ENCODE results near the gene LMCD1. TPM values are rescaled to one million over a fixed set of nuclear protein-coding genes. Genes with fewer than 3 reads are reported as not detected.

Gene LMCD1
- 35.0 TPM for total RNA-seq

- H3K9me3 ChIP-seq (ENCODE audit: control insufficient read depth in 3 of 3, low read length in 3 of 3) = no peaks in the 10 kb centered on the region
- H3K4me3 ChIP-seq (ENCODE audit: low read length in 3 of 3) = peak within 1 kb of the TSS; percentile 78 to 90 (median 81)
- peaks cover 5 to 21% (median 6%) of the 10 kb centered on the region in 3 donors for H3K36me3 ChIP-seq (ENCODE audit: control insufficient read depth in 3 of 3, insufficient read depth in 3 of 3, low read length in 3 of 3)
- peaks cover 28 to 62% (median 45%) of the 10 kb centered on the region in 3 donors for H3K4me1 ChIP-seq (ENCODE audit: control insufficient read depth in 3 of 3, insufficient read depth in 3 of 3, low read length in 3 of 3)
- no peaks in the 10 kb centered on the region for H3K27me3 ChIP-seq (ENCODE audit: control insufficient read depth in 3 of 3, insufficient read depth in 3 of 3, low read length in 3 of 3)
- H3K9ac ChIP-seq (ENCODE audit: low read depth in 1 of 3, low read length in 3 of 3) = peak within 1 kb of the TSS; percentile 78 to 87 (median 85)
- peak within 1 kb of the TSS; percentile 95 for H3K27ac ChIP-seq (ENCODE audit: low read depth, low read length)
These were observed at the start of gene LMCD1 for GRCh38 chr3:8501371-8502131. Gene LMCD1 (plus strand): TSS chr3:8501823. CDS start chr3:8501939, 116 bp downstream.

GRCh38 chr3:8452112-8452511 is 49.5 kb upstream of the LMCD1 start:
- no peaks in the 10 kb centered on the region for H3K27me3 ChIP-seq (ENCODE audit: control insufficient read depth in 3 of 3, insufficient read depth in 3 of 3, low read length in 3 of 3)

GRCh38 chr3:8453153-8453552 is 48.5 kb upstream of the LMCD1 start:
- H3K9ac ChIP-seq (ENCODE audit: low read depth in 1 of 3, low read length in 3 of 3) = no peak overlapping the region
- H3K4me1 ChIP-seq (ENCODE audit: control insufficient read depth in 3 of 3, insufficient read depth in 3 of 3, low read length in 3 of 3) = peaks cover 0 to 2% (median 2%) of the 10 kb centered on the region in 3 donors
- H3K36me3 ChIP-seq (ENCODE audit: control insufficient read depth in 3 of 3, insufficient read depth in 3 of 3, low read length in 3 of 3) = no peaks in the 10 kb centered on the region
- H3K4me3 ChIP-seq (ENCODE audit: low read length in 3 of 3) = no peak overlapping the region
- H3K27me3 ChIP-seq (ENCODE audit: control insufficient read depth in 3 of 3, insufficient read depth in 3 of 3, low read length in 3 of 3) = no peaks in the 10 kb centered on the region
- no peaks in the 10 kb centered on the region for H3K9me3 ChIP-seq (ENCODE audit: control insufficient read depth in 3 of 3, low read length in 3 of 3)
- no peak overlapping the region for H3K27ac ChIP-seq (ENCODE audit: low read depth, low read length)

More at GRCh38 chr3:8452112-8452511, 49.5 kb upstream of the LMCD1 start:
- H3K36me3 ChIP-seq (ENCODE audit: control insufficient read depth in 3 of 3, insufficient read depth in 3 of 3, low read length in 3 of 3) = no peaks in the 10 kb centered on the region
- H3K9ac ChIP-seq (ENCODE audit: low read depth in 1 of 3, low read length in 3 of 3) = no peak overlapping the region
- H3K4me1 ChIP-seq (ENCODE audit: control insufficient read depth in 3 of 3, insufficient read depth in 3 of 3, low read length in 3 of 3) = no peaks in the 10 kb centered on the region
- H3K4me3 ChIP-seq (ENCODE audit: low read length in 3 of 3) = no peak overlapping the region
- no peak overlapping the region for H3K27ac ChIP-seq (ENCODE audit: low read depth, low read length)
- H3K9me3 ChIP-seq (ENCODE audit: control insufficient read depth in 3 of 3, low read length in 3 of 3) = no peaks in the 10 kb centered on the region

- no peaks in the 10 kb centered on the region for H3K36me3 ChIP-seq (ENCODE audit: control insufficient read depth in 3 of 3, insufficient read depth in 3 of 3, low read length in 3 of 3)
- H3K4me3 ChIP-seq (ENCODE audit: low read length in 3 of 3) = no peak overlapping the region
- H3K27ac ChIP-seq (ENCODE audit: low read depth, low read length) = no peak overlapping the region
- H3K4me1 ChIP-seq (ENCODE audit: control insufficient read depth in 3 of 3, insufficient read depth in 3 of 3, low read length in 3 of 3) = peaks cover 0 to 6% (median 3%) of the 10 kb centered on the region in 3 donors
- no peak overlapping the region for H3K9ac ChIP-seq (ENCODE audit: low read depth in 1 of 3, low read length in 3 of 3)
- no peaks in the 10 kb centered on the region for H3K9me3 ChIP-seq (ENCODE audit: control insufficient read depth in 3 of 3, low read length in 3 of 3)
- no peaks in the 10 kb centered on the region for H3K27me3 ChIP-seq (ENCODE audit: control insufficient read depth in 3 of 3, insufficient read depth in 3 of 3, low read length in 3 of 3)
These were observed 45.9 kb upstream of the LMCD1 start for GRCh38 chr3:8455526-8456411.

GRCh38 chr3:8456412-8456811 is 45.2 kb upstream of the LMCD1 start:
- H3K36me3 ChIP-seq (ENCODE audit: control insufficient read depth in 3 of 3, insufficient read depth in 3 of 3, low read length in 3 of 3) = no peaks in the 10 kb centered on the region
- peaks cover 0 to 6% (median 3%) of the 10 kb centered on the region in 3 donors for H3K4me1 ChIP-seq (ENCODE audit: control insufficient read depth in 3 of 3, insufficient read depth in 3 of 3, low read length in 3 of 3)
- no peaks in the 10 kb centered on the region for H3K27me3 ChIP-seq (ENCODE audit: control insufficient read depth in 3 of 3, insufficient read depth in 3 of 3, low read length in 3 of 3)
- no peak overlapping the region for H3K9ac ChIP-seq (ENCODE audit: low read depth in 1 of 3, low read length in 3 of 3)
- no peak overlapping the region for H3K4me3 ChIP-seq (ENCODE audit: low read length in 3 of 3)
- H3K9me3 ChIP-seq (ENCODE audit: control insufficient read depth in 3 of 3, low read length in 3 of 3) = no peaks in the 10 kb centered on the region
- H3K27ac ChIP-seq (ENCODE audit: low read depth, low read length) = no peak overlapping the region

GRCh38 chr3:8457039-8457438 is 44.6 kb upstream of the LMCD1 start:
- Histone ChIP-seq H3K27me3 (ENCODE audit: control insufficient read depth in 3 of 3, insufficient read depth in 3 of 3, low read length in 3 of 3) (no peaks in the 10 kb centered on the region), H3K4me1 (ENCODE audit: control insufficient read depth in 3 of 3, insufficient read depth in 3 of 3, low read length in 3 of 3) (peaks cover 0 to 6% (median 3%) of the 10 kb centered on the region in 3 donors), H3K36me3 (ENCODE audit: control insufficient read depth in 3 of 3, insufficient read depth in 3 of 3, low read length in 3 of 3) (no peaks in the 10 kb centered on the region), H3K9ac (ENCODE audit: low read depth in 1 of 3, low read length in 3 of 3) (no peak overlapping the region), H3K9me3 (ENCODE audit: control insufficient read depth in 3 of 3, low read length in 3 of 3) (no peaks in the 10 kb centered on the region), H3K4me3 (ENCODE audit: low read length in 3 of 3) (no peak overlapping the region), H3K27ac (ENCODE audit: low read depth, low read length) (no peak overlapping the region)

GRCh38 chr3:8458238-8458661 is 43.4 kb upstream of the LMCD1 start:
- Histone ChIP-seq H3K9ac (ENCODE audit: low read depth in 1 of 3, low read length in 3 of 3) (no peak overlapping the region), H3K4me3 (ENCODE audit: low read length in 3 of 3) (no peak overlapping the region), H3K9me3 (ENCODE audit: control insufficient read depth in 3 of 3, low read length in 3 of 3) (no peaks in the 10 kb centered on the region), H3K27me3 (ENCODE audit: control insufficient read depth in 3 of 3, insufficient read depth in 3 of 3, low read length in 3 of 3) (no peaks in the 10 kb centered on the region), H3K27ac (ENCODE audit: low read depth, low read length) (peak overlapping the region; percentile 54), H3K36me3 (ENCODE audit: control insufficient read depth in 3 of 3, insufficient read depth in 3 of 3, low read length in 3 of 3) (no peaks in the 10 kb centered on the region), H3K4me1 (ENCODE audit: control insufficient read depth in 3 of 3, insufficient read depth in 3 of 3, low read length in 3 of 3) (peaks cover 0 to 6% (median 3%) of the 10 kb centered on the region in 3 donors)

- Histone ChIP-seq H3K4me1 (ENCODE audit: control insufficient read depth in 3 of 3, insufficient read depth in 3 of 3, low read length in 3 of 3) (peaks cover 0 to 6% (median 3%) of the 10 kb centered on the region in 3 donors), H3K27me3 (ENCODE audit: control insufficient read depth in 3 of 3, insufficient read depth in 3 of 3, low read length in 3 of 3) (no peaks in the 10 kb centered on the region), H3K27ac (ENCODE audit: low read depth, low read length) (peak overlapping the region; percentile 54), H3K9ac (ENCODE audit: low read depth in 1 of 3, low read length in 3 of 3) (no peak overlapping the region), H3K9me3 (ENCODE audit: control insufficient read depth in 3 of 3, low read length in 3 of 3) (no peaks in the 10 kb centered on the region), H3K36me3 (ENCODE audit: control insufficient read depth in 3 of 3, insufficient read depth in 3 of 3, low read length in 3 of 3) (no peaks in the 10 kb centered on the region), H3K4me3 (ENCODE audit: low read length in 3 of 3) (no peak overlapping the region)
These were observed 42.9 kb upstream of the LMCD1 start for GRCh38 chr3:8458711-8459110.

GRCh38 chr3:8460050-8460708 is 41.4 kb upstream of the LMCD1 start:
- Histone ChIP-seq H3K27ac (ENCODE audit: low read depth, low read length) (no peak overlapping the region), H3K36me3 (ENCODE audit: control insufficient read depth in 3 of 3, insufficient read depth in 3 of 3, low read length in 3 of 3) (no peaks in the 10 kb centered on the region), H3K9ac (ENCODE audit: low read depth in 1 of 3, low read length in 3 of 3) (no peak overlapping the region), H3K4me1 (ENCODE audit: control insufficient read depth in 3 of 3, insufficient read depth in 3 of 3, low read length in 3 of 3) (peaks cover 0 to 6% (median 3%) of the 10 kb centered on the region in 3 donors), H3K9me3 (ENCODE audit: control insufficient read depth in 3 of 3, low read length in 3 of 3) (no peaks in the 10 kb centered on the region), H3K4me3 (ENCODE audit: low read length in 3 of 3) (no peak overlapping the region), H3K27me3 (ENCODE audit: control insufficient read depth in 3 of 3, insufficient read depth in 3 of 3, low read length in 3 of 3) (no peaks in the 10 kb centered on the region)
